HG03039 (cell line): ENCODE results near the gene SRL.
"Not testable (repeated sequence)": the region's sequence is repeated elsewhere in the genome, so short reads cannot be mapped to it uniquely, and the experiment has no call there.

ENCODE experiments used
- ATAC-seq: cut with Tn5 transposase; IDR thresholded peaks from one replicate; pipeline ENCODE4 v1.9.1; 2021; ENCODE audit warnings: mild to moderate bottlenecking, moderate library complexity; ENCODE audit not compliant: unreplicated experiment

Gene SRL

GRCh38 chr16:4231367-4231766, 10.5 kb downstream of the SRL start:
- no peak for ATAC-seq

DNA sequence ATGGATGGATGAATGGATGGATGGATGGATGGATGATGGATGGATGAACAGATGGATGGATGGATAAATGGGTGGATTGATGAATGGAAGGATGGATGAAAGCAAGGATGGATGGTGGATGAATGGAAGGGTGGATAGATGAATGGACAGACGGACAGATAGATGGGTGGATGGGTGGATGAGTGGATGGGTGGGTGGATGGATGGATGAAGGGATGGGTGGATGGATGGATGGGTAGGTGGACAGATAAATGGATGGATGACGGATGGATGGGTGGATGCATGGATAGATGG, 14.9 kb downstream of the SRL start:
- ATAC-seq: no peak

- no peak for ATAC-seq
These were observed 15.4 kb downstream of the SRL start for GRCh38 chr16:4226251-4227039.

- ATAC-seq: no peak
These were observed 16.8 kb downstream of the SRL start for GRCh38 chr16:4225075-4225474.

GRCh38 chr16:4220358-4220757, 21.5 kb downstream of the SRL start:
- no peak for ATAC-seq

DNA sequence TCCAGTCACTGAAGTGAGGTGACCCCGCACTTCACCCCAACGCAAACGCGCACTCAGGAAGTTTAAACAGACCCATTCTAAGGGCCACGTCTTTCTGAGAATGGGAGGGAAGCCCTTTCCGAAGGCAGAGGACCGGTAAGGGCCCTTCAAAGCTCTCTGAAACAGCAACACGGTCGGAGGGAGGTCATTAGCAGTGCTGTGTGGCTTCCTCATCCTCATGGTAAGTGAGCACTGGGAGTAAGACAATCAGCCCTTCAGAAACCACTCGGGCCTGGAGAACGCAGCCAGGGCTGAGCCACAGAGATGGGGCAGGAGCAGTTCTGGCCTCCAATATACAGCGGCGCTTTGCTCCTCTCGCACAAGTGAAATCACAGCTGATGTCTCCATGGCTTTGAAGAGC, 23.7 kb downstream of the SRL start:
- no peak for ATAC-seq

- ATAC-seq: no peak
These were observed 24.4 kb downstream of the SRL start for GRCh38 chr16:4217204-4218131.

GRCh38 chr16:4216596-4216995, 25.3 kb downstream of the SRL start:
- no peak for ATAC-seq

- ATAC-seq: no peak
These were observed 26.8 kb downstream of the SRL start for GRCh38 chr16:4215106-4215505.

GRCh38 chr16:4214215-4214621, 27.7 kb downstream of the SRL start:
- ATAC-seq: no peak

GRCh38 chr16:4213737-4214136, 28.1 kb downstream of the SRL start:
- ATAC-seq: no peak

DNA sequence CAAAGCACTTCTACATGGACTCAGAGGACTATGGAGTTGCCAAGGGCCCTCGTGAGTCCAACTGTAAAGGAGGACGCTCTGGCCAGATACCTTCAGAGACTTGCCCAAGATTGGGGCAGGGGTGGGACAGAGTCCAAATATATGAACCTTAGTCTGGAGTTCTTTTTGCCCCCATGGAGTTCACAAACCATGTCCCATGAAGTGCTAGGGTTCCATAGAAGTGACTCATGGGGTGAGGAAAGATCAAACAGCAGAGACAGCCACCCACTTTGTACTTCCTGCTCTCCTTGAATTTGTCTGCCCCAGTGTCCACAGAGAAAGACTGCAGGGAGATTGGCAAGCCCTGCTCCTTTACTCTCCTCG, 29.0 kb downstream of the SRL start:
- no peak for ATAC-seq

DNA sequence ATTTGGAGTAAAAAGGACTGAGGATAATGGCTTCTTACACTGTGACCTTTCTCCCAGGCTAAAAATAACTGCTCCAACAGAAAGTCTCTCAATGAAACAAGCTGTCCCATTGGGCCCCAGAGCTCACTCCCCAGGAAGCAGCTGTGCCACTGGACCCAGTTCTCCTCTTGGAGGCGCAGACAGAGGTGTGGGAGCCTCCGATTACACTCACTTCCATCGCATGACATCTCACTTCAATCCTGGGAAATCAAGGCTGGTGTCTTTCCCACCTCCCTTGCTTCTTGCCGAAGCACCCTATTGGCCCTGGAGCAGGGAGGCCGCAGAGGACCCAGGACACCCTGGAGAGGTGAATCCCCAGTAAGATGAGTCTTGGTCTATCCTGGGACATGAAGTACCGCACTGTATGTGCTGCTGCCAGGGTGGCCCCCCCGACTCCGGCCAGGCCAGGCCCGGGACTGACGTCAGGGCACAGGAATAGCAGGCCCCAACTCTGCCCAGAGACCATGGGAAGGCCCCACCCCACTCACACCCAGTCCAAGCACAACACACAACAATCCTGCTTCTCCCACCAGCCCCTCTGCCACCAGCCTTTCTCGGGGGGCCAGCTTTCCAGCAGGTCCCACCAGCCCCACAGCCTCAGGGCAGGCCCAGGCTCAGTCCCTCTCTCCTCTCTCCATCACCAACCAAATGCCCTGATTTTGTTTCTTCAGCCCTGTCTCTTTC, 29.5 kb downstream of the SRL start:
- no peak for ATAC-seq

DNA sequence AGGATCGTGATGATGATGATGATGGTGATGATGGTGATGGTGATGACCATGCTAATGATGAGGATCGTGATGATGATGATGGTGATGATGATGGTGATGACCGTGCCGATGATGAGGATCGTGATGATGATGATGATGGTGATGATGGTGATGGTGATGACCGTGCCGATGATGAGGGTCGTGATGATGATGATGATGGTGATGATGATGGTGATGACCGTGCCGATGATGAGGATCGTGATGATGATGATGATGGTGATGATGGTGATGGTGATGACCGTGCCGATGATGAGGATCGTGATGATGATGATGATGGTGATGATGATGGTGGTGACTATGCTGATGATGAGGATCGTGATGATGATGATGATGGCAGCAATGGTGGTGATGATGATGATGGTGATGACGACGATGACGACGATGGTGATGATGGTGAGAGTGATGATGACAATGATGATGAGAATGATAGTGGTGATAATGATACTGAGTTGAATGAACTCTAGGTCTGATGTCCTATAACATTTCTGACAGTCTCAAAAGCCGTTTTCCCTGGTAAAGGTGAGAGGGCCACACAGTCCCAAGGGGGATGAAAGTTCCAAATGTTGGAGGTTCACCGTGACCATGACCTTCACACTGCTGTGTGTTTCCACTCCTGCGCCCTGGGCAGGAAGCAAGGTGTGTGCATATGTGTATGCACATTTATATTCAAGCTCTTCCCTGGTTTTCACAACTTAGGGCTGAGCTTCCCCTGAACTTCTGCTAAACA, 30.3 kb downstream of the SRL start:
- not testable (repeated sequence) for ATAC-seq

- no peak for ATAC-seq
These were observed 32.2 kb downstream of the SRL start for GRCh38 chr16:4209666-4210065.

- no peak for ATAC-seq
These were observed 33.5 kb downstream of the SRL start for GRCh38 chr16:4208341-4208751.

DNA sequence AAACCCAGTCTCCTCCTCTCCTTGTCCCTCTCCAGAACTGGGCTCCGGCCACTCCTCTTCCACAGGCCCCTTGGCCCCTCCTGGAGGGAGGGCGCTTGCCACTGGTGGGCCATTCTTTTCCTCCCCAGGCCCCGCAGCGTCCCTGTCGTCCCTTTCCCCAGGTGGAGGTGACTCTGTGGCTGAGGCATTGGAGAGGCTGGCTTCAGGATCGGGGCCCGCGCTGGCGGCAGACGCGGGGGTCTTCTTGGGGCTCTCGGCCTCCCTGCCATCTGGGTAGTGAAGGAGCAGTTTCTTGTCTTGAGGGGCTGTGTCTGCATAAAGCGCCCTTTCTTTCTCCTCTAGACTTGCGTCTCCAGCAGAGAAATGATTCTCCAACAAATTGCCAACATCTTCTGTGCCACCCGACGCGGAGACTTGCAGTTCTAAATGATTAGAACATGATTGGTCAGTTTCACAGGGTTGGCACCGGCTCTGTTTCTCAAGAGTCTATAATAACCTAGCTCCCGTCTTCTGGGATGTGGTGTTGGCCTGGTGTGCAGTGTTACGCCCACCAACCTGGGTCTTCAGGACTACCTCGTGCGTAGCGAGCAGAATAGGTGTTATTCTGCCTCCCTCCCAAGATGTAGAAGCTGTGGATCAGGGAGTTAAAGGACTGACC, 34.1 kb downstream of the SRL start:
- ATAC-seq: no peak

DNA sequence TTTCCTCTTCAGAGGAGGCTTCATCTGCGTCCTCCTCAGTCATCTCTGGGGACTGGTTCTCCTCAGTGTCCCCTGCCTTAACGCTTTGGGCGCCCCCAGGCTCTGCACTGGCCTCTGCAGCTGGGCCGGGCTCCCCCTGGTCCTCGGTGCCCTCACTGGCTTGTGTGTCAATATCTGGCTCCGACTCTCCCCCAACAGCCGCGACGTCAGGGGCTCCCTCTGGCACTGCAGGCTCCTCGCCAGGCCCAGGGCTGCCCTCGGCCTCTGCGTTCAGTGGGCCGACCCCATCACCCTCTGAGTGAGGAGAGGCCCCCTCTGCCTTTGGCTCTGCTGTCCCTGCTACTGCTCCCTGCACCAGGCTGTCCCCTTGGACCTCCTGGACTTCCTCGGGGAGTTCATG, 34.7 kb downstream of the SRL start:
- ATAC-seq: no peak

DNA sequence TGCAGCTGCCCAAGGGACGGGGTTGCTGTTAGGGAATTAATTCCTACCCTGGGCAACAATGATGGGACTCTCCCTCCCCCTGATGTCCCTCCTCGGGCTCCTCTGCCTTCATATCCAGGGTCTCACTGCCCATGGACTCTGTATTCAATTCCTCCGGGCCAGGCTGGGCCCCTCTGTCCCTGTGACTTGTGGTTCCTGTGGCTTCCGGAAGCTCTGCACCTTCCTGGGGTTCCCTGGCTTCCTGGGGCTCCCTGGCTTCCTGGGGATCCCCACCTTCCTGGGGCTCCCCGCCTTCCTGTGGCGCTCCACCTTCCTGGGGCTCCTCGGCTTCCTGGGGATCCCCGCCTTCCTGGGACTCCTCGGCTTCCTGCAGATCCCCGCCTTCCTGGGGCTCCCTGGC, 35.2 kb downstream of the SRL start:
- no peak for ATAC-seq

- ATAC-seq: no peak
These were observed 35.9 kb downstream of the SRL start for GRCh38 chr16:4205971-4206370.
